ENCODE measurements around the gene CACNA2D3.

Gene CACNA2D3

DNA sequence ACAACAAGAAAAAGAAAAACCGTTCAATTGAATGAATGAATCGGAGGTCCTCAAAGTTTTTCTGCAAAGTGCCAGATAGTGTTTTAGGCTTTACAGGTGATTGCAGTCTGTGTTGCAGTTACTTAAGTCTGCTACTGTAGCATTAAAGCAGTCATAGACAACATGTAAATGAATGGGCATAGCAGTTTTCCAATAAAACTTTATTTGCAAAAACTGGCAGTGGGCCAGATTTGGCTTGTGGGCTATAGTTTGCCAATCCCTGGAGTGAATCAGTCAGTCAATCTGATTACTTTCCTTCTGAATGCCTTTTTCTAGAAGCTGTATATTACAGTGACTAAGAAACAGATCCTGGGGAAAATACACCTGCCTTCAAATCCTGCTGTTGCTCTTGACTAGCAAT lies 562.9 kb downstream of the CACNA2D3 start:
- no peak overlapping the region for H3K4me3 ChIP-seq (ENCODE audit: low read depth, low read length)
- TF ChIP-seq, protein P1, sequence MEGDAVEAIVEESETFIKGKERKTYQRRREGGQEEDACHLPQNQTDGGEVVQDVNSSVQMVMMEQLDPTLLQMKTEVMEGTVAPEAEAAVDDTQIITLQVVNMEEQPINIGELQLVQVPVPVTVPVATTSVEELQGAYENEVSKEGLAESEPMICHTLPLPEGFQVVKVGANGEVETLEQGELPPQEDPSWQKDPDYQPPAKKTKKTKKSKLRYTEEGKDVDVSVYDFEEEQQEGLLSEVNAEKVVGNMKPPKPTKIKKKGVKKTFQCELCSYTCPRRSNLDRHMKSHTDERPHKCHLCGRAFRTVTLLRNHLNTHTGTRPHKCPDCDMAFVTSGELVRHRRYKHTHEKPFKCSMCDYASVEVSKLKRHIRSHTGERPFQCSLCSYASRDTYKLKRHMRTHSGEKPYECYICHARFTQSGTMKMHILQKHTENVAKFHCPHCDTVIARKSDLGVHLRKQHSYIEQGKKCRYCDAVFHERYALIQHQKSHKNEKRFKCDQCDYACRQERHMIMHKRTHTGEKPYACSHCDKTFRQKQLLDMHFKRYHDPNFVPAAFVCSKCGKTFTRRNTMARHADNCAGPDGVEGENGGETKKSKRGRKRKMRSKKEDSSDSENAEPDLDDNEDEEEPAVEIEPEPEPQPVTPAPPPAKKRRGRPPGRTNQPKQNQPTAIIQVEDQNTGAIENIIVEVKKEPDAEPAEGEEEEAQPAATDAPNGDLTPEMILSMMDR (IDR thresholded peaks at IDR 0.05; ENCODE audit: insufficient read depth, low read depth, low read length, missing control alignments) = no peak
- DNase-seq (ENCODE audit: low read depth) = no peak

DNA sequence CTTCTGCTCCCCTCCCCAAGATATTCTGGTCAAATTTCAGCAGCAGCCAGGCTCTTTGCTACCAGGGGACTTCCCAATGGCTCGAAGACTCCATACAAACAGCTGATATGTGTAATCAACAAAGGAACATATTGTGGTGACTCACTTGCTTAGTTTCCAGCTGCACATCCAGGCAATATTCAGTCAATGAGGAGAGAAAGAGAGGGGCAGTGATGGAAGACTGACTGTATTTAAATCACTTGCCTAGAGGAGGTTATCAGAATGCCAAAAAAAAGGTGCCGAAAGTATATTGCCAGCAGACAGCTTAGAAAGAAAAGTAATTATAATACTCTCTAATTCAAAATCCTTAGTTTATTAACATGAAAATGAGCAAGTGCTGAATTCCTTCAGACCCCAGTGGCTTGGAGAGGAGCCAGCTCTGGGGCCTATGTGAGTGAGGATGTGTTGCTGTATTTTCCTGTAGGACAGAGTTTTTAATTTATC lies 569.0 kb downstream of the CACNA2D3 start:
- TF ChIP-seq, protein P1 (IDR thresholded peaks at IDR 0.05; ENCODE audit: insufficient read depth, low read depth, low read length, missing control alignments) = no peak
- no peak for DNase-seq (ENCODE audit: low read depth)
- no peak overlapping the region for H3K4me3 ChIP-seq (ENCODE audit: low read depth, low read length)

DNA sequence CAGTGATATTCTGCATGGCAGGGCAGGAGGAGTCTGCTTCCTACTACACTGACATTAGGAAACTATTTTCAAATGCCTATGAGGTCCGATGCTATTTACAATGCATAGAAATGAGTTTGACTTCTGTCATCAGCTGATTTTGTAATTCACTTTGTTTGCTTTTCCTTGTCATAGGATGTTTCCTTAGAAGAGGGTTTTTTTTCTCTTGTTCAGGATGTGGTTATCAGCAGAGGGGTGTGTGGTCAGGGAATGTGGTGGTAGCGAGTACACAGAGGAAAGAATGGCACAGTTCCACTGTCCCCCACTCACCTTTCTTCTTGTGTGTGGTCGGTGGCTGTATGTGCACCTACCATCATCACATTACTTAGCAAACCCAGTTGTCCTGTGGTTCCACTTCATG lies 574.0 kb downstream of the CACNA2D3 start:
- TF ChIP-seq, protein P1 (IDR thresholded peaks at IDR 0.05; ENCODE audit: insufficient read depth, low read depth, low read length, missing control alignments) = no peak
- H3K4me3 ChIP-seq (ENCODE audit: low read depth, low read length) = no peak overlapping the region
- no peak for DNase-seq (ENCODE audit: low read depth)

DNA sequence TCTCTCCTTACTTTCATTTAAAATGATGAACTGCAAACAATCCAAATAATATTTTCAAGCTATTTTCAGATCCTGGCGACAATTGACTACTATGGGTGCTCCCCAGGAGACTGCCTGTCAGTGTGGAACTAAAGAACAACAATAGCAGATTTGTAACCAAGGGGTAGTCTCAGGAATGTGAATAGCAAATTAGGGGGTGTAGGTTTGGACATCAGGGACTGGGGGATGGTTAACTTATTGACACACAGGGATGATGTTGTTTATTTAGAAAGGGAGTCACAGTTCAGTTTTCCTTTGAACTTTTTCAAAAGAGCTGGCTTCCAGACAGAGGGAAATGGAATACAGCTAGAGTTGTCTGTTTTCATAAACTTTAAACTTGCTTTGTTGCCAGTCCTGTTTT lies 575.7 kb downstream of the CACNA2D3 start:
- TF ChIP-seq, protein P1 (IDR thresholded peaks at IDR 0.05; ENCODE audit: insufficient read depth, low read depth, low read length, missing control alignments) = no peak

DNA sequence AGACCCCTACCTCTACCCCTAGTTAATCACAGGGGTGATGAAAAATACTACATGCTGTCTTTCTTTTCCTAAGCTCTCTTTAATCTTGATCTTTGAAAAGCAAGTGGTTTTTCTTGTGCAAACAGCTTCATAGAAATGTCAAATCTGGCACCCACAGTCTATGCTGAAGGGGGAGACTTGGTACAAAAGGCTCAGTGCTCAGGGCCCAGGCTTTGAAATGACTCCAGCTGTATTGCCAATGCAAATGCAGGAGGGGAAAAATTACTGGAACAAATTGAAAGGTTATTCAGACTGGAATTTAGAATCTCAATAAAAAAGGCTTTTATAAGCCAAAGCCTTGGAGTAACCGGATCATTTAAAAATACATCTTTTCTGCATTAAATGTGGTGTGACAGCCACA lies 581.6 kb downstream of the CACNA2D3 start:
- H3K4me3 ChIP-seq (ENCODE audit: low read depth, low read length) = no peak overlapping the region
- DNase-seq (ENCODE audit: low read depth) = no peak
- TF ChIP-seq, protein P1 (IDR thresholded peaks at IDR 0.05; ENCODE audit: insufficient read depth, low read depth, low read length, missing control alignments) = no peak

More for the DNA sequence above, 575.7 kb downstream of the CACNA2D3 start:
- no peak overlapping the region for H3K4me3 ChIP-seq (ENCODE audit: low read depth, low read length)
- DNase-seq (ENCODE audit: low read depth) = no peak

DNA sequence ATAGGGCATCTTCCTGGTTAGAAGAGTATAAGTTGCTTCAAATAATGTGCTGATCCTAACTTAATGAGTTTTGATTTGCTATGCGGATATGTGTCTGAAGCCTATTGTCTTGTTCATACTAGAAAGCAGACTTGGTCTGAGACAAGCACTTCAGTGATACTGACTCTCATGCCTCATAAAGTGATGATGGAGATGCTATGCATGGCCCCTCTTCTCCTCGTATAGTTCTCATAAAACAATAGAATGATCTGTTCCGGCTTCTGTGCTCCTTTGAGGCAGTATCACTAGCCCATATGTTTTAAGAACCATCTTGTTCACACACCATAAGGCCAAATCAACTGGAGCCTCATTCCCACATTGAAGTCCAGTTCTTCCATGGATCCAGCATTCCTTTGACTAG lies 583.4 kb downstream of the CACNA2D3 start:
- no peak for DNase-seq (ENCODE audit: low read depth)
- TF ChIP-seq, protein P1 (IDR thresholded peaks at IDR 0.05; ENCODE audit: insufficient read depth, low read depth, low read length, missing control alignments) = no peak
- H3K4me3 ChIP-seq (ENCODE audit: low read depth, low read length) = no peak overlapping the region

DNA sequence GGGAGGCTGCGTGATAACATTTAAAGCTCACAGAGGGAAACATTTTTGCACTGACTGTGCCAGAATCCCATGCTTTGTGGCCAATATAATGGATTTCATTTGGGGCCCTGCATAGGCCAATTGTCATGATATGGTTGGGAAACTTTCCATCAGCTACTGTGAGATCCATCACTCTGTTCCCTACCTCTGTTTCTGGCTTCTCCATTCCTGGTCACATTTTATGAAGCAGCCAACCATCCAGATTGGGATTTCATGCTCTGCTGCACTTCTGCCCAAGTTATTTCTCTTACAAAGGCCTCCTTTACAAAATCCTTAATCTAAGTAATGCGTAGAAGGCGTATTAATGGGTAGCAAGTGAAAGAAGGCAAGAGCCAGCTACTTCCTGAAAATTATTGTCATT lies 584.4 kb downstream of the CACNA2D3 start:
- no peak overlapping the region for H3K4me3 ChIP-seq (ENCODE audit: low read depth, low read length)
- TF ChIP-seq, protein P1 (IDR thresholded peaks at IDR 0.05; ENCODE audit: insufficient read depth, low read depth, low read length, missing control alignments) = no peak
- no peak for DNase-seq (ENCODE audit: low read depth)
